Esophagus mucosa (tissue), 1 donor: ENCODE measurements around the gene GOLGA6D. TPM values are rescaled to one million over a fixed set of nuclear protein-coding genes. Genes with fewer than 3 reads are reported as not detected.
A peak's percentile ranks its signal among the peaks of the same experiment; 100 is the strongest.
"Not testable (repeated sequence)": the region's sequence is repeated elsewhere in the genome, so short reads cannot be mapped to it uniquely, and the experiment has no call there.

Experiments
- ATAC-seq: fragments of 200-7000 bp; cut with Tn5 transposase; one replicate; pipeline ENCODE4 v1.9.1; 2020
- total RNA-seq: library from RNA; stranded (reverse); gene quantifications from one replicate; pipeline ENCODE4 v1.2.4, GENCODE V29; 2023
- donor health status: DM: yes; HTN: yes; CAD: no.

GOLGA6D gene
- total RNA-seq, 1 donor from 2014 or later: not detected

DNA sequence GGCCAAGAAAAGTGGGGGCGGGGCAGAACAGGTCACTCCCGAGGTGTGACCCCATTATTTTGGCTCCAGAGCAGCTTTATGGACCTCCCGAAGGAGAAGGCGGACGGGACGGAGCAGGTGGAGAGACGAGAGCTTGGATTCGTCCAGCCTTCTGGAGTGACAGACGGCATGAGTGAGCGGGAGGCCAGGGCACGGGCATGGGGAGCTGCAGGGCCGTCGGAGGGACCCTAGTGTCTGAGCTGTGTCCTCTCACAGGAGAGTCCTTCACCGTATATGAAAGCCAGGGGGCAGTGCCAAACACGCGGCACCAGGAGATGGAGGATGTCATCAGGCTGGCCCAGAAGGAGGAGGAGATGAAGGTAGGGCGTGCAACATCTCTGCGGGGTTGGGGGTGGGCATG is 11.0 kb downstream of the GOLGA6D start:
- ATAC-seq: not testable (repeated sequence)

DNA sequence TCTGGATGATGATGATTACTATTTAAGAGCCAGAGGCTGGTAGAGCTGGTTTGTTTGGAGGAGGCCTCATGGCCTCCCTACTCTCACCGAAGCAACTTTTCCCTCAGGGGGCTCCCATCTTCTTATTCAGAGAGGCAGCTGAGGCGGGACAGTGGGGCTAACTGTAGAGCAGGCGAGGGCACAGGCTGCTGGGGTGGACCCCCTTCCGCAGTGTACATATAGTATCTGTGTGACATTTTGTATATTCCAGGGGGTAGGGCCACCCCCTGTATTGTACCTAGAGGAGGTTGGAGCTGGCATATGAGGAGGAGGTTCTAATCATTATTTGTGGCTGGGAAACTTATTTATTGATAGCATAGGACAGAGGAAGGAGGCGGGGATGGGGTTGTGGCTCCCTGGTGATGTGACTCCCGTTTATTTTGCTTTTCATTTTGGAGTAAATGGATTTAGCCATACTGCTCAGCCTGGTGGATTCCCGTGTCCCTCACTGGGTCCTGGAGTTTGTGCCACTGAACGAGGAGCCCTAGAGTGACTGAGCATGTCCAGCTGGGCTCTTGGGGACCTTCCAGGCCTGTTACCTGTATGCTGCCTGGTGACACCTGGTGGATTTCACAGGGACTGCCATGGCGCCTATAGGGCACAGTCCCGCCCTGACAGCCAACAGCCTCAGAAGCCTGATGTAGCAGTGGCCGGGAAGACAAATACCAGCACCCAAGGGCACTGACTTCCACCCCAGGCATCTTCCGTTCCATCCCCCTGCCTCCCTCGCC is 16.1 kb downstream of the GOLGA6D start:
- peak; percentile 77 for ATAC-seq

DNA sequence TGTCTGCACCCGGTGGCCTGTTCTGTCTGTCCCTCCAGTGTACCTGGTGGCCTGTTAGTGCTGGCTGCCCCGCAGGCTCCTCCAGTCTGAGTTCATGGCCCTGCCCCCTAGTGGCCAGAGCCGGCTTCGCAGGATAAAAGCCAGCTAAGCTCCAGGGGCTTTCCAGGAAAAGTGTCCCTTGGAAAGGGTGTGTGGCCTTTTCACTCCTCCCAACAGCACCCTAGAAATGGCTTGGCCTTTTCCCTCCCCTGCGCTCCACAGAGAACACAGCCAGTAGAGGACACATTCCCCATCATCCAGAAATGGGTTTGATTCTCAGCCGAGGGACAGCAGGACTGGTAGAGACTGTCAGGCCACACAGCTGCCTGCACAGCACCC is 16.7 kb downstream of the GOLGA6D start:
- ATAC-seq: peak; percentile 84

DNA sequence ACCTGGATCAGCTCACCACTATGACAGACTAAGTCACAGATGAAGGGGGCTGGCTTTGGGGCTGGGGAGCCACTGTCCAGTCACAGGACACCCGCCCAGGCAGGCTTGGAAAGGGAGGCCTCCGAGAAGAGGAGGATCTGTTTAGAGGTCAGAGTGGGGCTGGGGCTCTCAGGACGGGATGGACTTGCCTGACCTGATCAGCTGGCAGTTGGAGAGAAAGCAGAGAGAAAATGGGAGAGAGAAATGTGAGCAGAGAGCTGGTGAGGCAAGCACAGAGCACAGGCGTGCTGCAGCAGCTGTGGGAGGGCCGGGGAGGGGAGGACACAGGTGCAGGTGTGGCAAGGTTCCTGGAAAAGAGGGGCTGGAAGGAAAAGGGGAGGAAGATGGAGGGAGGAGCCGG is 17.4 kb downstream of the GOLGA6D start:
- ATAC-seq: not testable (repeated sequence)

DNA sequence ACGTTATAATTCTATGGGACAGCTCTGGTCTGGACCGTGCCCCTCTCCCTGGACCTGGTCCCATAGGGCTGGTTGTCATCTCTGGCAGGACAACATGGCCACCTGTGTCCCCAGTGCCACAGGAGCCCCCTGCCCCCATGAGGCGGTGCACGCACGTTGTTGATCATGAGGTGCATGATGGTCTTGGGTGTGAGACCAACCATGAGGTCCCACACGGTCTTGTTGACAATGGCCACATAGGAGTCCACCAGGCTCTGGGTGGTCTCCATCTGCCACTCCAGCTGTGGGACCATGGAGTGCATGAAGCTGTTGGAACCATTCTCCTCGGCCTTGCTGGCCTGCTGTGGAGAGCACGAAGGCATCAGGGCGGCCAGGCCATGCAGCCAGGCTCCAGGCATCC is 19.7 kb downstream of the GOLGA6D start:
- ATAC-seq: no peak

DNA sequence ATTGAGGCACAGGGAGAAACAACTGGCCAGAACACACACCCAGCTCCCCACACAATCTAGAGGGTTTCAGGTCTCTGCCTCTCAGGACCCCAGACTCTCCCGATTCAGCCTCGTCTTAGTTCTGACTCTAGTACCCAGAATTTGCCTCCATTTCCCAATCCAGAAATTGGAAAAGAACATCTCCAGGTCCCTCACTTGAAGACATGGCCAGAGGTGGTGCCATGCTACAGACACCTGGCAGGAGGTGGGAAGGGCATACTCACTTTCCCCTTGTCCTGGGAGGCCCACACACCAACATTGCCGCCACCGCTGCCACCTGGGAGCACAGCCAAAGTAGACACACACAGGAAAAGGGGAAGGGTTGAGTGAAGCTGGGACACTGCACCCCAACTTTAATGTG is 20.1 kb downstream of the GOLGA6D start:
- not testable (repeated sequence) for ATAC-seq

DNA sequence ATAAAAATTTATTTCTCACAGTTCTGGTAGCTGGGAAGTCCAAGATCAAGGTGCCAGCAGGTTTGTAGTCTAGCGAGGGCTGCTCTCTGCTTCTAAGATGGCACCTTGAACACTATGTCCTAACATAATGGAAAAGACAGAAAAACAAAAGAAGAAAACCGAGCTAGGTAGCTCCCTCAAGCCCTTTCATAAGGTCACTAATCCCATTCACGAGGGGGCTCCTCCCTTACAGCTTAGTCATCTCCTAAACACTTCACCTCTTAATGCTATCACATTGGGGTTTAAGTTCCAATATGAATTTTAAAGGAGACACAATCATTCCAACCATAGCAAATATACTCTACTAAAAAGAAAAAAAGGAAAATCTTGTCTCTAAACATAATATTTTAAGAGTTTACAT is 23.6 kb downstream of the GOLGA6D start:
- no peak for ATAC-seq

DNA sequence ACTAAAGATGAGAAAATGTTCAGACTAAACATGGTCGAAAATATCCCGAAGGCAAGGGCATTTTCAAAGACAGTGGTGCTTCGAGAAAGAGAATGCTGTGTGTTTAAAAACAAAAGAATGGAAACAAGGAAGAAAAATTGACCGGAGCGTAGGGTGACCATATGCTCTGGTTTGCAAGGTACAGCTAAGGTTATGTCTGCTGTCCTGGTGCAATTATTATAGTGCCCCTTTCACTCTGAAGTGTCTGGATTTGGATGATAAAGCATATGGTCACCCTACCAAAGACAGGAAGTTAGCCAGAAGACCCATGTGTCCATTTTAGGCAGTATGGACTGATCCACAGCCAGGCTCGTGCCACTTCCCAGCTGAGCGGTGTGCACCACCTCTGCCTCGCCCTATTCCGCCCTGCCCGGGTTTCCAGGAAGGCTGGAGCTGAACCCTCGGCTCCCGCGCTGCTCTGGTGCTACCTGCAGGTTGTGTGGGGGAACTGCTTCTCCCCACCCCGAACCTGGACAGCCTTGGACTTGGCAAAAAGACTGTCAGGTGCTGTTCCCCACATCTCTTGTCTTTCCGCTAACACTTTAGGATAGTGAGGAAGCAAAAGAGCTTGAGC is 25.2 kb downstream of the GOLGA6D start:
- ATAC-seq: peak; percentile 95

DNA sequence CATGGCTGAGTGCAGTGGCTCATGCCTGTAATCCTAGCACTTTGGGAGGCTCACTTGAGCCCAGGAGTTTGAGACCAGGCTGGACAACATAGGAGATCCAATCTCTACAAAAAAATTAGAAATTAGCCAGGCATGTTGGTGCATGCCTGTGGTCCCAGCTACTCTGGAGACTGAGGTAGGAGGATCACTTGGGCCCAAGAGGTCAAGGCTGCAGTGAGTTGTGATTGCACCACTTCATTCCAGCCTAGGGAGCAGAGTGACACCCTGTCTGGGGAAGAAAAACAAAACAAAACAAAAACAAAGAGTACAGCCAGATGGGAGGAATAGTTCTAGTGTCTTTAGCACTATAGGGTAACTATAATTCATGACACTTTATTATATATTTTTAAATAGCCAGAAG is 27.1 kb downstream of the GOLGA6D start:
- ATAC-seq: no peak

DNA sequence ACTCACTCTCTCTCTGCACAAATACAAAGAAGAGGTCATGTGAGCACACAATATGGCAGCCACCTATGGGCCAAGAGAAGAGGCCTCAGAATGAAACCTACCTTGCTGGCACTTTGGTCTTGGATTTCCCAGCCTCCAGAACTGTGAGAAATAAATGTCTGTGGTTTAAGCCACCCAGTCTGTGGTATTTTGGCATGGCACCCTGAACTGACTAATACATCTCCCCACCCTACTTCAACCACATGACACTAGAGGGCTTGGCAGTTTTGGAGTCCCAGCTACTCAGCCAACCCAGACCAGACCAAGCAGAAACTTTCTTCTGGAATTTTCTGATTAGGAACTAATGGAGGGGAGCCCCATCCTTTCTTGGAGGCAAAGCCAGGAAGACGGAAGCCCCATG is 29.9 kb downstream of the GOLGA6D start:
- not testable (repeated sequence) for ATAC-seq

DNA sequence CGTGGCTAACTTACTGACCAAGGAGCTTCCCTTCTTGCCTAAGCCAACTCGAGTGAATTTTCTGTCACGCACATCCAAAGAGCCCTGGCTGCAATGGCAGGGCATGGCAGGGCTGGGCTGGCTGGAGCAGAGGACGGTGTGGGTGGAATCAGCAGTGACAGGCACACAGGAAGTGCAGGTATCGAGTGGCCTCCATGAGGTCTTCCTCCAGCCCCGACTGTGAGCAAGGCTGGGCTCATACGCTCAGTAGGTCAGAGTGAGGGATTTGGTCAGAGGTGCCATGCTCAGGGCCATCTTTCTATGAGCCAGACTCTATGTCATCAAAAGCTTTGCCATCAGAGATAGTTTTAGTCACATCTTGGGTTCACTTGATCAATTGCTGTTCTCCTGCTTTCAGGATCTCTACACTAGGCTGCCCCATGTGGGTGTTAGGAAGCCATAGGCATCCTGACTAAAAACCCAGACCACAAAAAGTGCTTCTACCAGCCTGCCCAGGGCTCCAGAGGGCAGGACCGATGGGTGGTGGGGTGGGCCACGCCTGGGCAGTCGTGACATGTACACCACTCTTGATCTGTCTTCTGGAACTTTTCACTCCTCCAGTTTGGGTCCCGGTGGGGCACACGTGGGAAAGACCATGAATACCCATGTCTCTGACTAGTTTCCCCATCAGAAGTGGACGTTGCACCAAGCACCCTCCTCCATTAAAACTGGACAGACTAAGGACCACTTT is 30.6 kb downstream of the GOLGA6D start:
- ATAC-seq: peak; percentile 52

DNA sequence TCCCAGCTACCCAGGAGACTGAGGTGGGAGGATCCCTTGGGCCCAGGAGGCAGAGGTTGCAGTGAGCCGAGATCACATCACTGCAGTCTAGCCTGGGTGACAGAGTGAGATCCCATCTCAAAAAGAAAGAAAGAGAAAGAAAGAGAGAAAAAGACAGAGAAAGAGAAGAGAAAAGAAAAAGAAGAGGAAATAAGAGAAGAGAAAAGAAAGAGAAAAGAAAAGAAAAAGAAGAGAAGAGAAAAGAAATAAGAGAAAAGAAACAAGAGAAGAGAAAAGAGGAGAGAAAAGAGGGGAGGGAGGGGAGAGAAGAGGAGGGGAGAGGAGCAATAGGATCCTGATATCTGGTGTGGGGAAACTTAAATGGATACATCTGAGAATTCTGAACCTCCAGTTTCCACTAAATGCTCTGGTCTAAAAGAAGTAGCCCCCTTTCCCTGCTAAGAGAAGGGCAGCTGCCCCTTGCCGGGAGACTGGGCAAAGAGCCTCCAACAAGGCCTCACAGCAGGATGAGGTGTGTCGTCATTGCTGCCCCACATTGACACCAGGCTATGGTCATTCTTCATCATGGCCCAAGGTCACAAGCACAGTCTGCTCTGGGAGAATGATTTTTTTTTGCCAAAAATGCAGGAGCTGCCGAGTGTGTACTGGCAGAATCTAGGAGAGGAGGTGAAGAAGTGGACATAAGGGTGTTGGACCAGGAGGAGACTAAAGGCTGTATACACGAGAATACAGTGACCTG is 32.1 kb downstream of the GOLGA6D start:
- ATAC-seq: no peak

DNA sequence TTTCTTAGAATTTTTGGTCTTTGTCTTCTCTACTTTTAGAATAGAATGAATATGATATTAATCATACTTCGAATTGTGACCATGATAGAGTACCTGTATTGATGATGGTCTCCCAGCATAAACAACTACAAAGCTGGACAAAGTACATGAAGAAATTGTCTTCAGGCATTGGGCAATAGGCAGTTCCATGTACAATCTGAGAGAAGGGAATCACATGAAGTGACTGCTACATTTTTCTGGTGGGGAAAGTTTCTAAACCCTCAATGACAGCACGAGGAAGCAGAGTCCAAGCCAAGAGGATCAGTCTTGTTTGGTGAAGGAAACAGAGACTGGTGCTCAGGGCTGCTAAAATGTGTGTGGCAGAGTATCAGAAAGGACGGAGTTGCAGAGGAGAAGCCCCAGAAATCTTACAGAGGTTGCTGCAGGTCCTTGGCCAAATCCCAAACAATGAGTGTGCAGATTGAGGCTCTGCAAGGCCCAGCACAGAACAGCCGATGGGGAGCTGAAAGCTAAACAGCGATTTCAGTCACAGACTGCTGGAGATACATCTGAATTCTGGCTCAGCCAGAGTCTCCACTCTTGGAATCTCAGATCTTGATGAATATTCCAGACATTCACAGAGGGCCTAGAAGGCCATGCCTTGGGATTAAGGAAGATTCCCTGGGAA is 36.7 kb downstream of the GOLGA6D start:
- ATAC-seq: not testable (repeated sequence)

DNA sequence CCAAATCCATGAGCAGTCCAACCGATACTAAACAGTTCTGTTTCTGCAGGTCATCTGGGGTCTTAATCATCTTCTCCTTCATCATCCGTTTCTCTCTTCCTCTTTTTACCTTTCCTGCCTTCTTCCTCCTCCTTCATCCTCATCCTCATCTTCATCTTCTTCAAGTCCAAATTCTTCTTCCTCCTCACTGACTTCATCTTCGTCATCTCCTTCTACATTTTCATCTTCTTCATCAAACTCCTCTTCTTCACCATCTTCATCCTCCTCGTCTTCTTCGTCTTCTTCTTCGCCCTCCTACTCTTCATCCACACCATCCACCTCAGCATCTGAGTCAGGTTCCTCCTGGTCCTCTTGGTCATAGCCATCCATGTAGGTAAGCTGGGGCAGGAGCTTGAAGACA is 39.1 kb downstream of the GOLGA6D start:
- ATAC-seq: no peak

DNA sequence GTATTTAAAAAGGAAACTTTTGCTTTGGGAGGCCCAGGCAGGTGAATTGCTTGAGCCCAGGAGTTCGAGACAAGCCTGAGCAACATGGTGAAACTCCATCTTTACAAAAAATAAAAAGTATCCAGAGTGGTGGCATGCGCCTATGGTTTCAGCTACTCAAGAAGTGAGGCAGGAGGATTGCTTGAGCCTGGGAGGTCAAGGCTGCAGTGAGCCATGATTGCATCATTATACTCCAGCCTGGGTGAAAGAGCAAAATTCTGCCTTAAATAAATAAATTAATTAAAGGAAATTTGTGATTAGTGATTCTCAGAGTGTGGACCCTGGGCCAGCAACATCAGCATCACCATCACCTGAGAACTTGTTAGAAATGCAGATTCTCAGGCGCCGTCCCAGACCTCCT is 43.3 kb downstream of the GOLGA6D start:
- no peak for ATAC-seq

DNA sequence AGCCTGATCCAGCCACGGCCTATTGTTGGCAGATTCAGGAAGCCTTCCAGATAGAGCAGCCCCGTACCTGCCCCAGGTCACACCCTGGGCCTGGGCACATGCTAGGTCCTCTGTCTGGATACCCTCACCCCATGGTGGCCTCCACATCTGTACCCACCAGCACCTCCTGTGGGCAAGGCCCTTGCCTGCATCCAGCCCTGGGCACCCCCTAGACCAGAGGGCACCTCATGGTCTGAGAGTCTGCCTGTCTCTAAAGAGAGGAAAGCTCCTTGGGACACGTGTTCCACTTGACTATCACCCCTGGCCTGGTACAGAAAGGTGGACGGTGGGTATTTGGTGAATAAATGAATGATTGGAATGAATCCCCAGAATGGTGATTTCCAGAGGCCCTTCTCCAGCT is 44.4 kb downstream of the GOLGA6D start:
- ATAC-seq: no peak

DNA sequence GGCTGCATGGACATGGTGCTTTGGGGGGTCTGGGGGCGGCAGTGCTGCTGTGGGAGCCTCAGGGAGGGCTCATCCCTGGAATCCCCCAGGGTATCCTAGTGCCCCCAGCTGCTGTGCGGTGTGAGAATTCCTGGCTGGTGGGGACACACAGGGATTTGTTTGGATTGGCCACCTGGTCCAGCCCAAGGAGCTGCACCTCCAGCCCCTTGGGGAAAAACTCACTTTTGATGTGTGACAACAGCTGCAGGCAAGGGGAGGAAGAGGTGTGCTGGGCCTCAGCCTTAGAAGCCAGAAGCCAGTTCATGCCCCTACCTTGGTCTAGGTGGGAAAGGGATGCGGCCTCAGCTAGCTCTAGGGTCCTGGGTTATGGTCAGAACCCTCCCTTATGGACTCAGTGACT is 44.9 kb downstream of the GOLGA6D start:
- ATAC-seq: no peak

DNA sequence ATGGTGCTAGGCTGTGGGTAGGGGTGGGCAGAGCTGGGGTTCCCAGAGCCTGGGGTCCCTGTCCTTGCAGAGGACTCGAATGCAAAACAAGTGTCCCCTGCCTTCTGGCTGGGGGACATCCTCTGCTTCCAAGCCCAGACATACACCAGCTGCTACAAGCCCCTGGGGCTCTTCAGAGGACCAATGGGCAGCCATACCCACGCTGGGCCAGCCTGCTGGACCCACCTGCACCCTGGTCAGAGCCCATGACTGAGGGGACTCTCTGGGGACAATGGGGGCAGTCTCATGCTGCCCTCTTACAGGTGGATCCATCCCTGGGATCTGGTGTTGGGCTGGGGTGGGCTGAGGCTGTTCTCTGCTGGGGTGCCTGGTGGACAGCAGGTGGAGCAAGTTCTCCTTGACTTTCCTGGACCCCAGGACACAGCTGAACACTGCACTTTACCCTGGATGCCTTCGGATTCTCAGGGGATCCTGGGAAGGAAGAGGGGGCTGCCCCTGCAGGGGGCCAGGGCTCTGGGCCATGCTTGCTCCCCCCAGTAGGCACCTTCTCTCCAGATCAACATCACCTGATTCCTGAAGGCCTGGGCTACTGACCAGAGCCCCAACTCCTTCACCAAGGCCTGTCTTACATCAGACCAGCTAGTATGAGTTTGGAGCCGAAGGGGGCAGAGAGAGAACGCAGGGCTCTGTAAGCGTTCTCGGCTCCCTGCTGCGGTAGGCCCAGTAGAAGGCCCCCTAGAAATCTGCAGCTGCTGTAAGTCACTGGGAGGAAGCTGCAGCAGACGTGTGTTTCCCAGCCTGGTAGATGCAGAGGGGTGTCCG is 46.1 kb downstream of the GOLGA6D start:
- ATAC-seq: no peak

DNA sequence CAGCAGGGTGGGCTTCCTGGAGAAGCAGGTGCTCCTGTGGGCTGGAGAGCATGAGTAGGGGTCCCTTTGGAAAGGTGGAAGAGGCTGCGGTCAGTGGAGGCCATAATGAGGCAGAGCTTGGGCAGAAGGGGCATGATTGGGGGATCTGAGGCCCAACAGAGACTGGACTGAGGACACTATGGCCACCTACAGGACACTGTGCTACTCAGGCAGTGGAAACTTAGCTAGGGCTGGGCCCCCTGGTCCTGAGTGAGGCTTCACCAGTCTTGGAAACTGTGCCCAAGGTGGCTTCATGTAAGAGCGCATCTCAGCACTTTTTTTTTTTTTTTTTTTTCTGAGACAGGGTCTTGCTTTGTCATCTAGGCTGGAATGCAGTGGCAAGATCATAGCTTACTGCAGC is 46.9 kb downstream of the GOLGA6D start:
- no peak for ATAC-seq

DNA sequence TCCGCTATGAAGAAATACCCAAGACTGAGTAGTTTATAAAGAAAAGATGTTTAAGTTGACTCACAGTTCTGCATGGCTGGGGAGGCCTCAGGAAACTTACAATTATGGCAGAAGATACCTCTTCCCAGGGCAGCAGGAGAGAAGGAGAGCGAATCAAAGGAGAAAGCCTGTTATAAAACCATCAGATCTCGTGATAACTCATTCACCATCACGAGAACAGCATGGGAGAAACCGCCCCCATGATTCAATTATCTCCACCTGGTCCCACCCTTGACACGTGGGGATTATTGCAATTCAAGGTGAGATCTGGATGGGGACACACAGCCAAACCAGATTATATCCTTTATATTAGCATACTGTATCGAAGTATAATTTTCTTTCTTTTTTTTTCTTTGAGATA is 49.5 kb downstream of the GOLGA6D start:
- not testable (repeated sequence) for ATAC-seq

DNA sequence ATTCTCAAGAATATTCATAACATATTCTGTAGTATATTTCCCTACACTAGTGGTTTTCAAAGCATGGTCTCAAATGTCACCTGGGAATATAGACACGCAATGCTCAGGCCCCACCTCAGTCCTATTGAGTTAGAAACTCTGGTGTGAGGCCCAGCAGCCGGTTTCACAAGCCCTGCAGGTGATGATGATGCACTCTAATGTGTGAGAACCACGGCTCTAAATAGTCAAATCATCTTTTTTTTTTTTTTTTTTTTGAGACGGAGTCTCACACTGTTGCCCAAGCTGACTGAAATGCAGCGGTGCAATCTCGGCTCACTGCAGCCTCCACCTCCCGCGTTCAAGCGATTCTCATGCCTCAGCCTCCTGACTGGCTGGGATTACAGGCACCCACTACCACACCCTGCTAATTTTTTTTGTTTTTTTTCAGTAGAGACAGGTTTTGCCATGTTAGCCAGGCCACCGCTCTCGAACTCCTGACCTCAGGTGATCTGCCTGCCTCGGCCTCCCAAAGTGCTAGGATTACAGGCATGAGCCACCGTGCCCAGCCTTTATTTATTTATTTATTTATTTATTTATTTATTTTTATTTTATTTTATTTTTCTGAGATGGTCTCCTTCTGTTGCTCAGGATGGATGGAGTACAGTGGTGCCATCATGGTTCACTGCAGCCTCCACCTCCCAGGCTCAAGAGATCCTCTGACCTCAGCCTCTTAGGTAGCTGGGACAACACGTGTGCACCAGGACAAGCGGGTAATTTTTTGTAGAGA is 51.2 kb downstream of the GOLGA6D start:
- ATAC-seq: not testable (repeated sequence)
